ENCODE measurements around the gene UACA. TPM values are rescaled to one million over a fixed set of nuclear protein-coding genes. Genes with fewer than 3 reads are reported as not detected.

Gene UACA
- total RNA-seq, 1 experiment from 2014 or later, result 38.0 TPM

DNA sequence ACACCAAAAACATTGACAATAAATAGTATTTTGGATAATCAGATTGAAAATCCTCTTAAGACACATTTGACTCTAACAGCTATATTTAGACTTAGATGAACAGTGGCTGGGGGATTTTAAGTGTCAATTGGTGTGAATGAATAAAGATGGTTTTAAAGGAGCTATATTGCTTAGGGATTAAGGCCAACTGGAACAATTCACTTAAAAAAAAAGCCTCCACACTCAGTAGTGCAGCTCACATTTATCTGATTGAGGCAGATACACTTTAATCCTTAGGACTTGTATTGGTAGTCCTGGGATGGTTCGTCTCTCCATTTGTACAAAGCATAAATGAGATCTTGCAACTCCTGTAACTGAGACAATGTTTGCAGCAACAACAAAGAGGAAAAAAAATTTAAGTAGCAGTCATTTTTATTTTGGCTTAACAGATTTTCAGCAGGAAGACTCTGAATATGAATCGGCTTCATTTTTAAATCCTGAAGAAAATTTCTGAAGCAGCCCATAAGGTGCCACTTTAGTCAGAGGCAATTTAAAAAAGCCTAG lies 112.0 kb downstream of the UACA start:
- no peak overlapping the region for H2AFZ ChIP-seq (ENCODE audit: low read length)
- TF ChIP-seq, protein P1, sequence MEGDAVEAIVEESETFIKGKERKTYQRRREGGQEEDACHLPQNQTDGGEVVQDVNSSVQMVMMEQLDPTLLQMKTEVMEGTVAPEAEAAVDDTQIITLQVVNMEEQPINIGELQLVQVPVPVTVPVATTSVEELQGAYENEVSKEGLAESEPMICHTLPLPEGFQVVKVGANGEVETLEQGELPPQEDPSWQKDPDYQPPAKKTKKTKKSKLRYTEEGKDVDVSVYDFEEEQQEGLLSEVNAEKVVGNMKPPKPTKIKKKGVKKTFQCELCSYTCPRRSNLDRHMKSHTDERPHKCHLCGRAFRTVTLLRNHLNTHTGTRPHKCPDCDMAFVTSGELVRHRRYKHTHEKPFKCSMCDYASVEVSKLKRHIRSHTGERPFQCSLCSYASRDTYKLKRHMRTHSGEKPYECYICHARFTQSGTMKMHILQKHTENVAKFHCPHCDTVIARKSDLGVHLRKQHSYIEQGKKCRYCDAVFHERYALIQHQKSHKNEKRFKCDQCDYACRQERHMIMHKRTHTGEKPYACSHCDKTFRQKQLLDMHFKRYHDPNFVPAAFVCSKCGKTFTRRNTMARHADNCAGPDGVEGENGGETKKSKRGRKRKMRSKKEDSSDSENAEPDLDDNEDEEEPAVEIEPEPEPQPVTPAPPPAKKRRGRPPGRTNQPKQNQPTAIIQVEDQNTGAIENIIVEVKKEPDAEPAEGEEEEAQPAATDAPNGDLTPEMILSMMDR (conservative IDR thresholded peaks at IDR 0.05), result no peak
- Mint-ChIP-seq H3K4me3 (no peak overlapping the region), H3K9me3 (no peaks in the 10 kb centered on the region), H3K27me3 (ENCODE audit: low read depth) (no peaks in the 10 kb centered on the region), H3K36me3 (ENCODE audit: insufficient read depth in 1 of 3, low read depth in 3 of 3) (peaks cover 0 to 4% (median 0%) of the 10 kb centered on the region in 3 experiments; a peak in 1 of 7 replicates), H3K4me1 (no peaks in the 10 kb centered on the region), H3K27ac (no peak overlapping the region)
- no peak overlapping the region for H4K91ac ChIP-seq (ENCODE audit: insufficient read length, low read depth, low read length)
- H3K9me3 ChIP-seq (ENCODE audit: control insufficient read depth, low read depth, low read length), result no peaks in the 10 kb centered on the region
- H3K79me2 ChIP-seq (ENCODE audit: insufficient read depth, low read length), result no peaks in the 10 kb centered on the region
- no peak overlapping the region for H3K56ac ChIP-seq (ENCODE audit: insufficient read length, low read depth, low read length)
- no peak overlapping the region for H3T11ph ChIP-seq (ENCODE audit: low read length)
- H4K8ac ChIP-seq (replicated peaks; ENCODE audit: insufficient read length, low read depth, low read length), result no peak overlapping the region
- no peak overlapping the region for H3K9ac ChIP-seq (ENCODE audit: extremely low read depth, insufficient read length, low read length)
- no peak overlapping the region for H2BK5ac ChIP-seq (ENCODE audit: insufficient read length, low read length)
- no peak overlapping the region for H2BK12ac ChIP-seq (ENCODE audit: insufficient read length, low read depth, low read length)
- H3K27ac ChIP-seq (ENCODE audit: insufficient read length, low read depth, low read length), result no peak overlapping the region
- H2BK15ac ChIP-seq (ENCODE audit: low read depth, low read length), result no peak overlapping the region
- H3K4me2 ChIP-seq (ENCODE audit: insufficient read depth, insufficient read length, low read length), result no peak overlapping the region
- no peak overlapping the region for H2AK5ac ChIP-seq (ENCODE audit: insufficient read length, low read length)
- no peaks in the 10 kb centered on the region for H3K23me2 ChIP-seq (ENCODE audit: insufficient read length, low read depth, low read length, poor library complexity, severe bottlenecking)
- H3K18ac ChIP-seq (ENCODE audit: insufficient read length, low read depth, low read length), result no peak overlapping the region
- H3K14ac ChIP-seq (ENCODE audit: insufficient read depth, low read length), result no peak overlapping the region
- no CpG with 5 or more reads among the region's 2 CpGs for WGBS (ENCODE audit: extremely low coverage, insufficient read length, low lambda C conversion rate)
- H3K27me3 ChIP-seq (ENCODE audit: insufficient read depth, low read length), result no peaks in the 10 kb centered on the region
- H3K79me1 ChIP-seq (ENCODE audit: insufficient read depth, low read depth, low read length, poor library complexity, severe bottlenecking), result no peaks in the 10 kb centered on the region
- no peak overlapping the region for H4K5ac ChIP-seq (ENCODE audit: insufficient read length, low read depth, low read length)
- H2BK20ac ChIP-seq (ENCODE audit: low read depth, low read length, poor library complexity, severe bottlenecking), result no peak overlapping the region
- H3K4ac ChIP-seq (ENCODE audit: low read depth, low read length), result no peak overlapping the region
- no peak overlapping the region for H2BK120ac ChIP-seq (ENCODE audit: low read depth, low read length, poor library complexity, severe bottlenecking)
- no peaks in the 10 kb centered on the region for H3K4me1 ChIP-seq (ENCODE audit: insufficient read depth, low read length)
- H3K23ac ChIP-seq (ENCODE audit: insufficient read length, low read depth, low read length), result no peak overlapping the region
- no peaks in the 10 kb centered on the region for H4K20me1 ChIP-seq (ENCODE audit: control insufficient read depth, insufficient read depth, insufficient read length)
- no peak for DNase-seq

Data from H9 (cell line).